HG03064 (cell line): Measurements from ENCODE around the gene ATL2.
"Not testable (repeated sequence)": the region's sequence is repeated elsewhere in the genome, so short reads cannot be mapped to it uniquely, and the experiment has no call there.

ENCODE experiments used
- ATAC-seq: cut with Tn5 transposase; IDR thresholded peaks from one replicate; pipeline ENCODE4 v1.9.1; 2021; ENCODE audit warnings: low read depth; ENCODE audit not compliant: unreplicated experiment

ATL2 gene

DNA sequence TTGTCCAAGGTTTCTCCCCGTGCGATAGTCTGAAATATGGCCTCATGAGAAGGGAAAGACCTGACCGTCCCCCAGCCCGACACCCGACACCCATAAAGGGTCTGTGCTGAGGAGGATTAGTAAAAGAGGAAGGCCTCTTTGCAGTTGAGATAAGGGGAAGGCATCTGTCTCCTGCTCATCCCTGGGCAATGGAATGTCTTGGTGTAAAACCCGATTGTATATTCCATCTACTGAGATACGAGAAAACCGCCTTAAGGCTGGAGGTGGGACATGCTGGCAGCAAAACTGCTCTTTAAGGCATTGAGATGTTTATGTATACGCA lies 99.0 kb downstream of the ATL2 start:
- ATAC-seq = not testable (repeated sequence)

DNA sequence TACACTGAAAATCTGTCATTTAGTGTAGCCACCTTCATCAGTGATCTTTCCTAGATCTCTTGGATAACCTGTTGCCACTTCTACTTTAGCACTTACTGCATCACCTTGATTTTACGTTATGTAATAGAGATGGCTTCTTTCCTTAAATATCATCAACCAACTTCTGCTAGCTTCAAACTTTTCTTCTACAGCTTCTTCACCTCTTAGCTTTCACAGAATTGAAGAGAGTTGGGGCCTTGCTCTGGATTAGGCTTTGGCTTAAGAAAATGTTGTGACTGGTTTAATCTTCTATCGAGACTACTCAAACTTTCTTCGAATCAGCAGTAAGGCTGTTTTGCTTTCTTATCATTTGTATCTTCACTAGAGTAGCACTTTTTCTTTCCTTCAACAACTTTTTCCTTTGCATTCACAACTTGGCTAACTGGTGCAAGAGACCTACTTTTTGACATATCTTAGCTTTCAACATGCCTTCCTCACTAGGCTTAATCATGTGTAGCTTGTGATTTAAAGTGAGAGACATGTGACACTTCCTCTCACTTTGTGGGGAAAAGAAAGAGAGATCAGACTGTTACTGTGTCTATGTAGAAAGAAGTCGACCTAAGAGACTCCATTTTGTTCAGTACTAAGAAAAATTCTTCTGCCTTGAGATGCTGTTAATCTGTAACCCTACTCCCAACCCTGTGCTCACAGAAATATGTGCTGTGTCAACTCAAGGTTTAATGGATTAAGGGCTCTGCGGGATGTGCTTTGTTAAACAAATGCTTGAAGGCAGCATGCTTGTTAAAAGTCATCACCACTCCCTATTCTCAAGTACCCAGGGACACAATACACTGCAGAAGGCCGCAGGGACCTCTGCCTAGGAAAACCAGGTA lies 99.6 kb downstream of the ATL2 start:
- no peak for ATAC-seq

DNA sequence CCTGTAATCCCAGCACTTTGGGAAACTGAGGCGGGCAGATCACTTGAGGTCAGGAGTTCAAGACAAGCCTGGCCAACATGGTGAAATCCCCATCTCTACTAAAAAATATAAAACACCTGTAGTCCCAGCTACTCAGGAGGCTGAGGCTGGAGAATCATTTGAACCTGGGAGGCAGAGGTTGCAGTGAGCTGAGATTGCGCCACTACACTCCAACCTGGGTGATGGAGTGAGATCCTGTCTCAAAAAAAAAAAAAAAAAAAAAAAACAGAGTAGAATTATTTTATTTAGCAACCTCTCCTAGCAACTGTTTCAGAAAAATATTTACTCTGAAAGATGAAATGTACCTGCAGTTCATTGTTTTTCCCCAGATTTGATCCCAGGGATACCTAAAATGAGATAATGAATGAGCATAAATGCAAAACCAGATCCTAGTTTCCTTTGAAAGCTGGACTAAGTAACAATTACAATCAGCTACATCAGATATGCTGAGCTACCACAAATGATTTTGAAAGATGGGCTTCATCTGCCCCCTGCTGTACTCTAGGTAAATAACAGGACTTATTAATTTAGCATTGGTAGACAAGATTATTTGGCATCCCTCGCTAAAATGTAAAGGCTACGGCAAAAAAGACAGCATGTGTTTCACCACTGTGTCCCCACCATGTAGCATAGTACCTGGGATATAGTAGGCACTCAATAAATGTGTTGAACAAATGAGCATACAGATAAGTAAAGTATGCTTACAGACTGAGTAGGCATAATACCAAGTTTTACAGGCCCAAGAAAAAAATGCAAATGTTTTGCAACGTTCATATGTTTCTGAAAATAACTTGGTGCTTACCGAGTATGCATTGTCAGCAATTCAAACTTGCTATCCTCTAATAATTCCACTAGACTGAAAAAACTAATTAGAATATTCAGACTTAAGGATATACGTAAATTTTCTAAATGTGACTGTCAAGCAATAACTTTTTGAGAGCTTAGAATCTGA lies 102.5 kb downstream of the ATL2 start:
- no peak for ATAC-seq

DNA sequence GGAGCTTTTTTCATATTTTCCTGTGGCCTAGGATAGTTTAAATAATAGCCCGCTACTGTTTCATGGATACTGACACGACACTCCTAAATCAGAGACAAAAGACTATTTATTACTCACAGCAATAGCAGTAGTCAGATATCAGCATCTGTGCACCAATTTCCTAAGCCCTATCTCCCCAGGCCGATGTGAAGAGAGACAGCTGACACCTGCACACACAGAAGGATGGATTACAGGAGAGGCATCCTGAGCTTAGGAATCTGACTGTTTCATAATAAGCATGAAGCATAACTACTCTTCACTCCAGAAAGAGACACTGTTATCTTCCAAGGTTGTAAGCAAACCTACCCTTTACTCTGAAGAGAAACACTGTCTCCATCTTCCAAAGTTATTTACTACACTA lies 105.4 kb downstream of the ATL2 start:
- ATAC-seq = no peak

DNA sequence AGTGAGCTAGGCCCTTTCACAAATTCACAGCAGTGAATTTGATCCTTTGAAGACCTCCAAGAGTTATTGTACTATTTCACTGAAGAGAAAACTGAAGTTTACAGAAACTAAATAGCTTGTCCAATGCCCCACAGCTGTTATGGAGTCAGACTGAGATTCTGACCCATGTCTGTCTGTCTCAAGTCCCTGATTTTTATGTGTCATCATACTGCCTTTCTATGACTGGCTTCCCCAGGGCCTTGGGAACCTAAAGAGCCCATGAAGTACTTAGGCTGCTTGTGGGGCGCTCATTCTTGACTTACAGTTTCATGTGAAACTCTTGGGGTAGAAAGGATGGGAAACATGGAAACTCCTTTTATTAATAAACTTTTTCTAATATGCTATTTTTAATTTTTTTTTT lies 107.7 kb downstream of the ATL2 start:
- ATAC-seq = no peak

DNA sequence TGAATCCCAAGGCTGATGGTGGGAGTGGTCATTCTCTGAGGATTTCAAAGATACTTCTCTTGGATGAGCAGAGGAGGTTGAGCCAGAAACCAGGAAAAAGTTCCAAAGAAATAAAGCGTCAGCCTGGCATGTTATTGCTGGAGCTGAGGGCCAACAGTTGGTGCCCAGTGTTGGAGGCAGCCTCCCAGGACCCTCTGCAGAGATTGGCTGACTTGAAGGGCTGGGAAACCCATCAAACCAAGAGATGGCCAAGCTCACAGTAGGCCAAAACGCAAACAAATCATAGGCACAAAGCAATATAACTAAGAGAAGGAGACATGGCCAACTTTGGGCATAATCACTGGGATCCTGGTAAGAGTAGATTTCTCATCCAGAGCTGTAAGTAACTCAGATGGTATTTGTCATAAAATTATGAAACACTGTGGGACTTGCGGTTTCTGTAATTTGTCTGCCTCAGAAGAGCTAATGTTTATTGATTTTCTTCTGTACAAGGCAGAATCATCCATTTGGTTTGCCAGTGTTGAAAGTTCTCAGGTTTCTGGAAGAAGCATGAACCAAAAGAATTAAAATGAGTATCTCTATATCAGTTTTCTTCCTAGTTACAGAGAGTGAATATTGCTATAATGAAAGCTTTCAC lies 108.3 kb downstream of the ATL2 start:
- no peak for ATAC-seq

DNA sequence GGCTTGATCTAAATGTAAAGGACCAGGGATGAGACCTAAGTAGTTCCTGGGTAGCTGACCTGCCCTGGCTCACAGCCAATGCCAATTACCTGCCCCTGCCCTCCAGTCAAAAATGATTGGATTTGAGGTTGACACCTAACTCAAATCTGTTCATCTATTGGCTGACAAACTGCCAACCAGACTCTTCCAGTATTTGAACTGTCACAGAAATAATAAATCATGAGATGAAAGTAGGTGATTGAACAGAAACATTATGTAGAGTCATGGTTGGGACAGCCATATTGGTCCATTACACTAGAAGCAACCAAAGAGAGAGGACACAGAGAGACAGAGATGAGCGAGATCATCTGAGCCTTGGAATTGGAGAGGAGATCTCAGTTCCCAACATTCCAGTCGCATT lies 109.1 kb downstream of the ATL2 start:
- ATAC-seq = no peak

DNA sequence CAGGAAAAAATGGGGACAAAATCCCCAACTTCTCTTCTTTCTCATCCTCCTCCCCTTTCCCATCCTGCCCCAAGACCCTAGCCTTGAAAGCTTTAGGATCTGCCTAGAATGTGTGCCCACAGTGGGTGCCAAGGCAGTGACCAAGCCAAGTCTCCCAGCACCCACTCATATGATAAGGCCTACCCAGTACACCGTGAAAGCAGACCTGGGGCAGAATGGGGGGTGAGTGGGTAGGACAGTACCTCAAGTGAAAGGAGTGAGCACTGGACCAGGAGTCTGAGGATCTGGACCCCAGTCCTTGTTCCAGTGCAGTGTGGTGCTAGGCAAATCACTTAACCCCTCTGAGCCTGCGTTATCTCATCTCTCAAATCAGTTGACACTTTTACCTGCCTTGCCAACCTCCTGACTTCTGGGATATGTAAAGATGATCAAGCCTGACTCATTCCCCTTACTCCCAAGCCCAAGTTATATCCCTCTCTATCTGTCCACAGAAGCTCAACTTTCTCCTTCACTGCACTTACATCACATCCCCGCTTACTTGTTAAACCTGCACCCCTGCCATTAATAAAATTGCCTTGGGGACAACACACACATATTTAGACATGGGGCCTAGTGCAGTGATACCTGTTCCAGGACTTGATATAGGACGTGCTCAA lies 109.7 kb downstream of the ATL2 start:
- ATAC-seq = no peak

DNA sequence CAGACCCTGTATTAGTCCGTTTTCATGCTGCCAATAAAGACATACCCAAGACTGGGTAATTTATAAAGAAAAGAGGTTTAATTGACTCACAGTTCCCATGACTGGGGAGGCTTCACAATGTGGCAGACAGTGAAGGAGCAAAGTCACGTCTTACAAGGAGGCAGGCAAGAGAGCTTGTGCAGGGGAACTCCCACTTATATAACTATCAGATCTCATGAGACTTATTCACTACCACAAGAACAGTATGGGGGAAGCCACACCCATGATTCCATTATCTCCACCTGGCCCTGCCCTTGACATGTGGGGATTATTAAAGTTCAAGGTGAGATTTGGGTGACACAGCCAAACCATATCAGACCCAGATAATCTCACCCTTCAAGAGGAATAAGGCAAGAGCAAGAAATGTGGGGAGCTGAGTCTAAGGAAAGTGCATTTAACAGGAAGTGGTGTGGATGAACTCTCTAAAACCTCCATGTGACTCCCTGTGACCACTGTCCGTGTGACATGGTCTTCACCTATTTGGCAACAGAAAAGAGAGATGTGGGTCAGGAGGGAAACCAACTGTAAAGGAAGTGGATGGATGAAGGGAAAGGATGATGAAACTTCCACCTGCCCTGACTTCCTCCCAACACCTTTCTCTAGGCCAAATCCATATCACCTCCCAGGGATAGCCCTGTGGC lies 110.6 kb downstream of the ATL2 start:
- ATAC-seq = no peak

DNA sequence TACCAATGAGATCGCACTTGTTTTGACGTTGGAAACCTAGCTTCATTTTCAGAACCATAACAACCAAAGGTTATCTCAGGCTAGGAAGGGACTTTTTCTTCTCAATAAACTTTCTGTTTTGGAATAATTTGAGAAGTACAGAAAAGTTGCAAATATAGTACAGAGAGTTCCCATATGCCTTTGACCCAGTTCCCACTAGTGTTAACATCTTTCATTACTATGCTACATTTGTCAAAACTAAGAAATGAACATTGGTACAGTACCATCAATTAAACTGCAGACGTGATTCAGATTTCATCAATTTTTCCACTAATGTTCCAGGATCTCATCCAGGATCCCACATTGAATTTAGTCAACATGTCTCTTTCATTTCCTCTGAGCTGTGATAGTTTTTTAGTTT lies 111.6 kb downstream of the ATL2 start:
- ATAC-seq = no peak

DNA sequence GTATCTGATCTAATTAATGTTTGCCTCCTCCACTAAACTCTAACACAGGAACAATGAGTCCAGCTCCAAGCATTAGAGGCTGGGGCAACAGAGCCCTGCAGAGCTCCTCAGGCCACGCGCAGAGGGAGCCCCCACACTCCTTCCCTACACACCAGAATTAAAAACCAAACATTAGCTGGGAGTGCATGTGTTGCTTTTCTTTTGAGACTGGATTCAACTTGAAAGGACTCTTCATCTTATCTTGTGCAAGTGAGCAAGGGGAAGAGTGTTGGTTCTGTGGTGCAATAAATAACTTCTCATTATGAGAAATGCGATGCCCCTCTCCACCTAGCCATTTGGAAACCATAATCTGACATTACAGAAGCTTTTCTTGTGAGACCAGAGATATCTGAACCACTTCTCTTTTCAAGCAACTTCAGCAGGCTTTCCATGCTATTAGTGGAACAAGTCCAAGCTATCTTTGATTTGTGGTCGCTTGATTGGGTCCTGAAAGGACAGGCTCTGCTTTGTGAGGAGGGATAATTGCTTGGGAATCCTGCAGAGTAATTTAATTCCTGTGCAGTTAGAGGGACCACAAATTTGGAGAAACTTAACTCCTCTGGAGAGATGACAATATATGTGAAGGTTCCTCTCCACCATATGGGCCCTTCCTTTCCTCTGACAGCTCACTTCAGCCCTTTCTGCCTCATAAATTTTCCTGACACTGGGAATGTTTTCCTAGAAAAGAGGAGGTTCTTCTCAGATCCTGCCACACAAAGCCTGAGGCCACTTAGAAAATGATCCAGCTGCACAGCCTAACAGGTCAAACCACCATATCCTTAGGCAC lies 112.5 kb downstream of the ATL2 start:
- ATAC-seq = no peak

DNA sequence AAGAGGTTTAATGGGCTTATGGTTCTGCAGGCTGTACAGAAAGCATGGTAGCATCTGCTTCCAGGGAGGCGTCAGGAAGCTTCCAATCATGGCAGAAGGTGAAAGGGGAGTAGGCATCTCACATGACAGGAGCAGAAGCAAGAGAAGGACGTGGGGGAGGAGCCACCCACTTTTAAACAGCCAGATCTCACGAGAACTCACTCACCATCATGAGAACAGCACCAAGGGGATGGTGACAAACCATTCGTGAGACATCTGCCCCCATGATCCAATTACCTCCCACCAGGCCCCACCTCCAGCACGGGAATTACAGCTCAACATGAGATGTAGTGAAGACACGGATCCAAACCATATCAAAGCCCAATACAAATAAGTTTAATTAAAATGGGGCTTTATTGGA lies 113.8 kb downstream of the ATL2 start:
- ATAC-seq = no peak

DNA sequence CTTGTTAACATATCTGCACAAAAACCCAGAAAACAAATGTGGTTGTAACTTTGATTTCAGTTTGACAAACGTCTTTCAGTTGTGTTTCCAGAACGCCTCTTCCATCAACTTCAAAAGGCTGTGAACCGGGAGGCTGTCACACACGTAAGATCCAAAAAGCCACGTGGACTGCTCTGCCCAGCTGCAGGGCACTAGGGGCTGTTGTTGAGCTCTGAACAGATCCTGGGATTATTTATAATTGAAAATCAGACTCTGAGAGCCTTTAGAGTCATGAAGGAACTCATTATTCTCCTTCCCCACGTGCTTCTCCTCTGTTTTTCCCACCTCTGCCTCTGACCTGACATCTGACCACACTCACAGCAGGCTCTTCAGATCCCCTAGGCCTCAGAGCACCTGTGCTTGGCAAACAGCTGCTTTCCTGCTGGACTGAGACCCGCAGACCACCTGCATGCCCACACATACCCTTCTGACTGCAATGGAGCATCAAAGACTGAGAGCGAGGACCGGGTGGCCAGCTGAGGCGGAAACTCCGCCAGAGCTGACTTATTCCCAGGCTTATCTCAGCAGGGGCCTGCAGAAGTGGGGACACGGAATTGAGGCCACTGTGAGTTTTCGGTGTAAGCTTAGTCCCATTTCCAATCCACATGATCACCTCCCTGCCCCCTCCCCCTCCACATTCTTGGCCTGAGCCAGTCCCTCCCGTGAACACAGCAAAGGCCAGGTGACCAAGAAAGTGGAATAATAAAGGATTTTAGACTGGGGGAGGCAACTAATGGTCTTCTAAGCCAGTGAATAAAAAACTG lies 114.8 kb downstream of the ATL2 start:
- ATAC-seq = no peak

DNA sequence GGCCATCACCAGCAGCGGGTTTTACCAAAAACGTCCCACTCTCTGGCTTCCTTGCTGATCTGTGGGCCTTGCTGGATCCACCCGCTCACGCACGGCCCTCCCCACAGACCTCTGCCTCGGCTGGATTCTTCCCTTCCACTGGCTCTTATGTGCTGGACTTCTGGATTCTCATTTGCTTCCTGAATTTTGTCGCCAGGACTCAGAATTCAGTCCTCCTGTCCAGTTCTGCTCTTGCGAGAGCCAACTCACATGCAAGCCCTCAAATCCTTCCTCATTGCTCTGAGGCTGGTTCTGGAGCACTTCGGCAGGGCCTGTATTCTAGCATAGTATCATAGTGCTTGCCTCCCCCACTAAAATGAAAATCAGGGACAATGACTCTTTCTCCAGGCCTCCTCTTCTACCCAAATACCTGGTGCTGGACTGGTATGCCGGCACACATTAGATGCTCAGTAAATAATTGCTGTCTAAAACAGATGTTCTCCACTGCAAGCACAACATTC lies 115.5 kb downstream of the ATL2 start:
- ATAC-seq = no peak

DNA sequence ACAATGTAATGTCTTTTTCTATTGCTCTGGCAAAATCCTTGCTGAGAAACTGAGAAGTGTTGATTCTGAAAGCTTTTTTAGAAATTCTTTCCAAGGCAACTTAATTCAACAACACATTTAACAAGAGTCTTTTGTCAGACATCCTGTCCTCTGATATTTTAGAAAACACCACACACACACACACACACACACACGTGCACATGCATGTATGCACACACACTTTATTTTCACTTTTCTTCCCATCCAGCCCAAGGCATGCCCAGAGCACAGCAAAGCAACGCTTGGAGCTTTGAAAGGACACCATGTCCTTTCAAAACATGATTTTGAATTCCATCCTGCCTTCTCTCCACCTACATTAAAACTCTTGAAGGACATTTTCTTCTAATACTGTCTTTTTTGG lies 116.1 kb downstream of the ATL2 start:
- ATAC-seq = no peak

DNA sequence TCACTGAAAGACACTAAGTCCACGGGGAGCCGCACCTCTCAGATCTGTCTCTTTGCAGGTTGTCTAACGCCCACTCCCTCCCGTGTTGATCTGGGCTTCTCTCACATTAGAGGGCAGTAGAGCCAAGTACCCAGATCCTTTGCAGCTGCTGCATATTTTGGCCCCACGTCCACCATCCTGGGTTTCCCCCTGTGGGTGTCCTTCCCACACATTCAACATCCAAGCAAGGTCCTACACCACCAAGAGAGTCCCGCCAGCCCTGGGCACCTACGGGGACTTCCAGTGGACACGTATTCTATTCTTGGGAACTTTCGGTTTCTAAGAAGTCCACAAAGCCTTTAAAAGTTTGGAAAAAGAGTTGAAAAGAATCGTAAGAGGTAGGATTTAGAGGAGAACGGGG lies 116.6 kb downstream of the ATL2 start:
- ATAC-seq = no peak

DNA sequence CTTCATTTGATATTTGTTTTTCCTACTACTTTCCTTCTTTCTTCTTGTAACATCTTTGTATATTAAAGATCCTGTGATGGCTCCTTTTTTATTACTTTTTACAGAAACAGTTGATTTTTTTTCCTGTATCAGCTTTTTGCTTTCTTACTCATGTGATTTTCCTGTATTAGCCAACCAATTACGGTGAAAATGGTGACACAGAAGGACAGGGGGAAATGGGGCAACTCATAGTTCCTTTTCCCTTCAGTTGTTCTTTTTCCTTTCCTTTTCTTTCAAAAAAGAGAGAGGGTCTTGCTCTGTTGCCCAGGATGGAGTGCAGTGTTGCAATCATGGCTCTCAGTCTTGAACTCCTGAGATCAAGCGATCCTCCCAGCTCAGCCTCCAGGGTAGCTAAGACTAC lies 117.8 kb downstream of the ATL2 start:
- no peak for ATAC-seq

DNA sequence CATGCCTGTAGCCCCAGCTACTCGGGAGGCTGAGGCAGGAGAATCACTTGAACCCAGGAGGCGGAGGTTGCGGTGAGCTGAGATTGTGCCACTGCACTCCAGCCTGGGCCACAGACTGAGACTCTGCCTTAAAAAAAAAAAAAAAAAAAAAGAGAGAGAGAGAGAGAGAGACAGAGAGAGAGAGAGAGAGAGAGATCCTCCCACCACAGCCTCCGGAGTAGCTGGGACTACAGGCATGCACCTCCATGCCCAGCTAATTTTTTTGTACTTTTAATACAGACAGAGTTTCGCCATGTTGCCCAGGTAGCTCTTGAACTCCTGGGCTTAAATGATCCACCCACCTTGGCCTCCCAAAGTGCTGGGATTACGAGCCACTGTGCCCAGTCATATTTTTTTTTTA lies 119.4 kb downstream of the ATL2 start:
- ATAC-seq = not testable (repeated sequence)
